Medulla oblongata (tissue), 1 donor: ENCODE measurements around the gene ATP6V1B1.
"Not testable (repeated sequence)": the region's sequence is repeated elsewhere in the genome, so short reads cannot be mapped to it uniquely, and the experiment has no call there.

Source experiments
- DNase-seq: peaks from one replicate; pipeline ENCODE4 v3.0.0-alpha.2; 2015; ENCODE audit errors: extremely low spot score

ATP6V1B1 gene

GRCh38 chr2:71006323-71006722 lies 70.6 kb downstream of the ATP6V1B1 start:
- no peak for DNase-seq

- no peak for DNase-seq
Measured at GRCh38 chr2:71006955-71007799, 71.5 kb downstream of the ATP6V1B1 start.

GRCh38 chr2:71008342-71008741 lies 72.6 kb downstream of the ATP6V1B1 start:
- no peak for DNase-seq

- DNase-seq = not testable (repeated sequence)
Measured at GRCh38 chr2:71011786-71012185, 76.1 kb downstream of the ATP6V1B1 start.
